K562 treated with DMSO at 1 percent for 48 hours (cell line): ENCODE results near the gene TAAR9. TPM values are rescaled to one million over a fixed set of nuclear protein-coding genes. Genes with fewer than 3 reads are reported as not detected.

ENCODE experiments used
- total RNA-seq: library from RNA; unstranded; fragments of 300-600 nt; gene quantifications from 2 replicates; pipeline ENCODE4 v1.2.3, GENCODE V29; 2022; ENCODE audit warnings: low replicate concordance; ENCODE audit errors: extremely low read depth

The TAAR9 gene
- total RNA-seq = not detected in 2 replicates

GRCh38 chr6:132537977-132538376 lies at the start of gene TAAR9:
Gene TAAR9 (plus strand): TSS chr6:132538277. CDS start chr6:132538290, 13 bp downstream.

GRCh38 chr6:132512638-132513632 lies 25.1 kb upstream of the TAAR9 start, which contains the start of gene STX7:
Gene STX7 (minus strand): TSS chr6:132513116. CDS start chr6:132503530, 9,586 bp downstream.

GRCh38 chr6:132552372-132552771 lies 14.3 kb downstream of the TAAR9 start, which contains the start of gene TAAR8:
Gene TAAR8 (plus strand): TSS chr6:132552672. CDS start chr6:132552693, 21 bp downstream.

GRCh38 chr6:132570221-132570777 lies 32.2 kb downstream of the TAAR9 start, which contains the start of gene TAAR6:
Gene TAAR6 (plus strand): TSS chr6:132570322. CDS start chr6:132570322, 0 bp downstream.

Other genes with a start within 250 kb of the TAAR9 start
- not detected in 2 replicates for gene MOXD1, start 136.8 kb upstream of the TAAR9 start, total RNA-seq
- not detected in 2 replicates for gene STX7, start 25.2 kb upstream of the TAAR9 start, total RNA-seq
- gene TAAR8, start 14.4 kb downstream of the TAAR9 start, total RNA-seq = not detected in 2 replicates
- not detected in 2 replicates for gene TAAR6, start 32.0 kb downstream of the TAAR9 start, total RNA-seq
- not detected in 2 replicates for gene TAAR5, start 51.5 kb downstream of the TAAR9 start, total RNA-seq
- not detected in 2 replicates for gene TAAR2, start 86.0 kb downstream of the TAAR9 start, total RNA-seq
- not detected in 2 replicates for gene TAAR1, start 120.9 kb downstream of the TAAR9 start, total RNA-seq
- not detected in 2 replicates for gene VNN1, start 175.8 kb downstream of the TAAR9 start, total RNA-seq
- not detected in 2 replicates for gene VNN2, start 219.6 kb downstream of the TAAR9 start, total RNA-seq